B cell (primary cell): ENCODE measurements around the gene ANTXR1.

Source experiments
- CTCF ChIP-seq: fragments of 200-600 bp; IDR thresholded peaks from one replicate; pipeline ENCODE4 v1.8.0; 2022; ENCODE audit warnings: antibody characterized with exemption, mild to moderate bottlenecking
- EZH2 ChIP-seq: IDR thresholded peaks from 2 replicates; pipeline ENCODE4 v1.6.1; 2012; ENCODE audit warnings: borderline replicate concordance, low read depth, mild to moderate bottlenecking, moderate library complexity, low read length; ENCODE audit not compliant: insufficient read depth, poor library complexity, severe bottlenecking

- TF ChIP-seq CTCF, result no peak
- no peak for TF ChIP-seq EZH2
These were observed 154.5 kb downstream of the ANTXR1 start for GRCh38 chr2:69167469-69167822.
